Tibial nerve (tissue), 4 donors: Measurements from ENCODE around the gene ALK.

Experiments used
- EP300 ChIP-seq, 2 donors: sonication (generic); formaldehyde crosslinking; IDR thresholded peaks; one replicate each; pipeline ENCODE4 v1.6.1; 2017; ENCODE audit warnings: antibody characterized with exemption in 2 of 2, mild to moderate bottlenecking in 1 of 2
- TF ChIP-seq, protein P1 (sequence below), 5 experiments: fragments of 200-600 bp in 3 of 5; fragments of 450-650 bp in 2 of 5; sonication (generic) in 3 of 5; IDR thresholded peaks; one replicate each; pipeline ENCODE4 v1.5.1; 2016 to 2019; ENCODE audit warnings: antibody characterized with exemption in 5 of 5, mild to moderate bottlenecking in 3 of 5, moderate library complexity in 2 of 5

GRCh38 chr2:29146197-29146596 lies 775.2 kb downstream of the ALK start:
- TF ChIP-seq, protein P1, sequence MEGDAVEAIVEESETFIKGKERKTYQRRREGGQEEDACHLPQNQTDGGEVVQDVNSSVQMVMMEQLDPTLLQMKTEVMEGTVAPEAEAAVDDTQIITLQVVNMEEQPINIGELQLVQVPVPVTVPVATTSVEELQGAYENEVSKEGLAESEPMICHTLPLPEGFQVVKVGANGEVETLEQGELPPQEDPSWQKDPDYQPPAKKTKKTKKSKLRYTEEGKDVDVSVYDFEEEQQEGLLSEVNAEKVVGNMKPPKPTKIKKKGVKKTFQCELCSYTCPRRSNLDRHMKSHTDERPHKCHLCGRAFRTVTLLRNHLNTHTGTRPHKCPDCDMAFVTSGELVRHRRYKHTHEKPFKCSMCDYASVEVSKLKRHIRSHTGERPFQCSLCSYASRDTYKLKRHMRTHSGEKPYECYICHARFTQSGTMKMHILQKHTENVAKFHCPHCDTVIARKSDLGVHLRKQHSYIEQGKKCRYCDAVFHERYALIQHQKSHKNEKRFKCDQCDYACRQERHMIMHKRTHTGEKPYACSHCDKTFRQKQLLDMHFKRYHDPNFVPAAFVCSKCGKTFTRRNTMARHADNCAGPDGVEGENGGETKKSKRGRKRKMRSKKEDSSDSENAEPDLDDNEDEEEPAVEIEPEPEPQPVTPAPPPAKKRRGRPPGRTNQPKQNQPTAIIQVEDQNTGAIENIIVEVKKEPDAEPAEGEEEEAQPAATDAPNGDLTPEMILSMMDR (IDR thresholded peaks at IDR 0.05) = no peak
- TF ChIP-seq EP300 (IDR thresholded peaks at IDR 0.05) = no peak
